Nephron (organoid): ENCODE data around the gene FREM1.
A peak's percentile ranks its signal among the peaks of the same experiment; 100 is the strongest.

Experiments
- H3K27ac Mint-ChIP-seq, 3 experiments: 2 replicates each; pipeline ENCODE4 v1.8.0; 2020; ENCODE audit warnings: mixed read lengths in 3 of 3, mild to moderate bottlenecking in 2 of 3, moderate library complexity in 1 of 3
- H3K27me3 Mint-ChIP-seq: 2 replicates; pipeline ENCODE4 v1.8.0; 2021; ENCODE audit warnings: low read depth, mild to moderate bottlenecking, moderate library complexity, mixed read lengths
- H3K36me3 Mint-ChIP-seq: 2 replicates; pipeline ENCODE4 v1.8.0; 2020; ENCODE audit warnings: low read depth, mixed read lengths
- H3K4me1 Mint-ChIP-seq: 2 replicates; pipeline ENCODE4 v1.8.0; 2020; ENCODE audit warnings: mixed read lengths
- H3K4me3 Mint-ChIP-seq, 3 experiments: 2 replicates each; pipeline ENCODE4 v1.8.0; 2020; ENCODE audit warnings: mild to moderate bottlenecking in 3 of 3, mixed read lengths in 3 of 3, moderate library complexity in 2 of 3
- H3K9me3 Mint-ChIP-seq: 2 replicates; pipeline ENCODE4 v1.8.0; 2020; ENCODE audit warnings: mixed read lengths
- TF ChIP-seq, protein P1 (sequence below), 3 experiments: fragments of 200-600 bp; sonication (generic); IDR thresholded peaks; one replicate each; pipeline ENCODE4 v1.5.0; 2021; ENCODE audit warnings: antibody characterized with exemption in 3 of 3; ENCODE audit not compliant: unreplicated experiment in 3 of 3

The FREM1 gene

DNA sequence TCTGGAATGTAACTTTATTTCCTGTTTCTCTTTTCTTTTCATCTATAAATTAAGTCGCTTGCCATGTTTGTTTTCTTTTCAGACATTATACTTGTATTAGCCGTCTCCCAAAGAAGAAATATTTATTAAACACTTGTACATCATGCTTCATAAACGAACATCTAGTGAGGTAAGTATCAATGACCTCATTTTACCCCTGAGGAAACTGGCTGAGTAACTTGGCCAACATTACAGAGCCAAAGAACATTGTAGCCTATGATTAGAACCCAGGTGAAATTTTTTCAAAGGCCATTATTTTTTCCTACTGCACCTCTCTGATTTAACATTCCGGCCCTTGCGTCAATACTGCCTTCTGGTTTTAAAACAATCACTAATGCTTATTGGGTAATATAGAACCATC is 4.2 kb downstream of the FREM1 start:
- peak overlapping the region in 1 of 3 experiments; percentile 92 for H3K27ac Mint-ChIP-seq

DNA sequence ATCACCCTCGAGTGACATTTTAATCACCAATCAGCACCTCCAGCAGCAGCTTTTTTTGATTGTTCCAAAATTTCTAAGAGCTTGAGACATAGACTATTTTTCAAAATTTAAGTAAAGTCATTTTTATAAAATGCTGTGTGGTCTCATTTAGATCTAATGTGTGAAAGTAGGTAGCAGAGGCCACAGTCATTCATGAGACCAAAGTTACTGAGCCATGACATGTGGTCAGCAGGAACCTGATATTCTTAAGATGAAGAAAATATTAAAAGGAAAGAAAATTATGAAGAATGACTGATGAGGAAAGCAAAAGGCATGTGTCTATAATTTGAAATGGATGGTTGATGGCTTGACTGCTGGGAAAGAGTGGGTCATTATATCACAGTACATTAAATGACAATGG is 7.2 kb downstream of the FREM1 start:
- Mint-ChIP-seq H3K27me3 (peaks cover 3% of the 10 kb centered on the region), H3K27ac (peak overlapping the region; percentile 70 to 92 (median 85)), H3K36me3 (peaks cover 40% of the 10 kb centered on the region), H3K9me3 (no peaks in the 10 kb centered on the region), H3K4me3 (no peak overlapping the region), H3K4me1 (peaks cover 74% of the 10 kb centered on the region)
- TF ChIP-seq, protein P1, sequence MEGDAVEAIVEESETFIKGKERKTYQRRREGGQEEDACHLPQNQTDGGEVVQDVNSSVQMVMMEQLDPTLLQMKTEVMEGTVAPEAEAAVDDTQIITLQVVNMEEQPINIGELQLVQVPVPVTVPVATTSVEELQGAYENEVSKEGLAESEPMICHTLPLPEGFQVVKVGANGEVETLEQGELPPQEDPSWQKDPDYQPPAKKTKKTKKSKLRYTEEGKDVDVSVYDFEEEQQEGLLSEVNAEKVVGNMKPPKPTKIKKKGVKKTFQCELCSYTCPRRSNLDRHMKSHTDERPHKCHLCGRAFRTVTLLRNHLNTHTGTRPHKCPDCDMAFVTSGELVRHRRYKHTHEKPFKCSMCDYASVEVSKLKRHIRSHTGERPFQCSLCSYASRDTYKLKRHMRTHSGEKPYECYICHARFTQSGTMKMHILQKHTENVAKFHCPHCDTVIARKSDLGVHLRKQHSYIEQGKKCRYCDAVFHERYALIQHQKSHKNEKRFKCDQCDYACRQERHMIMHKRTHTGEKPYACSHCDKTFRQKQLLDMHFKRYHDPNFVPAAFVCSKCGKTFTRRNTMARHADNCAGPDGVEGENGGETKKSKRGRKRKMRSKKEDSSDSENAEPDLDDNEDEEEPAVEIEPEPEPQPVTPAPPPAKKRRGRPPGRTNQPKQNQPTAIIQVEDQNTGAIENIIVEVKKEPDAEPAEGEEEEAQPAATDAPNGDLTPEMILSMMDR (IDR thresholded peaks at IDR 0.05; ENCODE audit: unreplicated experiment in 3 of 3): no peak

More for the DNA sequence above, 4.2 kb downstream of the FREM1 start:
- no peaks in the 10 kb centered on the region for H3K9me3 Mint-ChIP-seq
- H3K4me1 Mint-ChIP-seq: peaks cover 53% of the 10 kb centered on the region
- peak overlapping the region in 1 of 3 experiments; percentile 78 for H3K4me3 Mint-ChIP-seq
- H3K27me3 Mint-ChIP-seq: no peaks in the 10 kb centered on the region
- TF ChIP-seq, protein P1 (IDR thresholded peaks at IDR 0.05; ENCODE audit: unreplicated experiment in 3 of 3): no peak
- peaks cover 17% of the 10 kb centered on the region for H3K36me3 Mint-ChIP-seq

DNA sequence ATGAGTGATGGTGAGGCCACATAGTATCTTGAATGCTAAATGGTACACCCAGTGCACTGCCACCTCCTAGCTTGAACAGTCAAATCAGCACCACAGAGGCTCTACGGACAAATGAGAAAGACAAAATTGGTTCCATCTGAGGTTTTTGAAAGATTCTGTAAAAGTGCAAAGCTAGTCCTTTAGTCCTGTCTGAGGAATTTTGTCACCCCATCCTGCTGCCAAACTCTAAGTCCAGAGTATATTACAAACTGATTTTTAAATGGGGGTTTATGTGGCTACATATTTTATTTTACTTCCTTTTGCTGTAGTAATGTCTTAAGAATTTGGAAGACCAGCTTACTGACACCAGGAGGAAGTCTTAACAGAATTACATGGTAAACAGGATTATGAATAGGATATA is 7.7 kb downstream of the FREM1 start:
- peaks cover 3% of the 10 kb centered on the region for H3K27me3 Mint-ChIP-seq
- no peak overlapping the region for H3K4me3 Mint-ChIP-seq
- TF ChIP-seq, protein P1 (IDR thresholded peaks at IDR 0.05; ENCODE audit: unreplicated experiment in 3 of 3): no peak
- H3K27ac Mint-ChIP-seq: peak overlapping the region; percentile 70 to 92 (median 85)
- peaks cover 72% of the 10 kb centered on the region for H3K4me1 Mint-ChIP-seq
- H3K36me3 Mint-ChIP-seq: peaks cover 44% of the 10 kb centered on the region
- no peaks in the 10 kb centered on the region for H3K9me3 Mint-ChIP-seq

DNA sequence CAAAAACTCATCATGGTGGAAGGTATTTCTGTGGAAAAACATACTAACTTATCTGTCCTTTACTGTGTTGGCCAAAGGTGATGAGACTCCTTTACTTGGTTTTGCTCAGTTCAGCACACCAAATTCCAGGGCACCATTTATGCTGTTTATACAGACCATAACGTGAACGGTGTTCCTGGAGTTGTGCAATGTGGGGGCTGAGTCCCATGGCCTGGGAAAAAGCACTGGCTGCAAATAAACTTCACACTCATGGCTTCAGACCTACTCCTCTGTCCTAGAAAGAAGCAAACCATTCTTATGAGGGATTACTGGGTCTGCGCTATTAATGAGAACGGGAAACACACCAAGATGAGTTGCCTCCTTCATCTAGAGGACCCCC is 10.4 kb downstream of the FREM1 start:
- H3K27me3 Mint-ChIP-seq: peaks cover 3% of the 10 kb centered on the region
- peak overlapping the region; percentile 91 to 93 (median 92) for H3K27ac Mint-ChIP-seq
- H3K4me3 Mint-ChIP-seq: peak overlapping the region in 2 of 3 experiments; percentile 38 to 40
- peaks cover 58% of the 10 kb centered on the region for H3K36me3 Mint-ChIP-seq
- TF ChIP-seq, protein P1 (IDR thresholded peaks at IDR 0.05; ENCODE audit: unreplicated experiment in 3 of 3): no peak
- H3K4me1 Mint-ChIP-seq: peaks cover 51% of the 10 kb centered on the region
- no peaks in the 10 kb centered on the region for H3K9me3 Mint-ChIP-seq

DNA sequence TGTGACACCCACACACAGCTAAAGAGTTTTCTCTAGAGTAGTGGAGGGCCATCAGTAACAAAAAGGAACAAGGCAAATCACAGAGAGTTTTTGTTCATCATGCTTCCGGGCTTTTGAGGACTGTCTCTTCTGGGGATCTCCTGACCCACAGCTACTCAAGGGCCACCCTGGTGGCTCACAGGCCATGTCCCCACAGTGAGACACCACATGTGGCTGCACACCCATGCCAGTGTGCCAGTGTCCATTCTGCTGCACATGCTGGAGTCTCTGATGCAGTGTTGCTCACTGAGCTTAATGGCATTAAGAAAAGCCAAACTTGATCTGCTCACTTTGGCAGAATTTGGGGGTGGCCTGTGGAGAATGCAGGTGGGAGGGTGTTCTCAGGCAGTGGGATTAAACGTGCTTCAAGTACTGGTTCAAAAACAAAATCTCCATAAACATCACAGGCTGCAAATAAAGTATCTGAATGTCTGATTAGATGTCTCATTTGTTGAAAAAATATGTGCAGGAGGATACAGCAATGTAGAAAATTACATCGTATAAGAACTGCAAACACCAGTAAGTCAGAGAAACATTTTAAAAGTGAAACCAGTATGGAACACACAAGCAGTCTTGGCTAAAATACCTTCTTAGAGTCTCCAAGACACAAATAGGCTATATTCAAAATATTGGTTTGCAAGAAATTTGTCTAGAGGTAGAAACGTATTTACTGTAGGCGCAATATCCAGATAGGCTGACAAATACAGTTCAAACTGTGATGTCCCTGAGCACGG is 11.0 kb downstream of the FREM1 start:
- TF ChIP-seq, protein P1 (IDR thresholded peaks at IDR 0.05; ENCODE audit: unreplicated experiment in 3 of 3): no peak
- Mint-ChIP-seq H3K36me3 (peaks cover 60% of the 10 kb centered on the region), H3K9me3 (no peaks in the 10 kb centered on the region), H3K27me3 (peaks cover 3% of the 10 kb centered on the region), H3K27ac (peak overlapping the region; percentile 91 to 93 (median 92)), H3K4me1 (peaks cover 48% of the 10 kb centered on the region), H3K4me3 (peak overlapping the region in 2 of 3 experiments; percentile 38 to 40)

DNA sequence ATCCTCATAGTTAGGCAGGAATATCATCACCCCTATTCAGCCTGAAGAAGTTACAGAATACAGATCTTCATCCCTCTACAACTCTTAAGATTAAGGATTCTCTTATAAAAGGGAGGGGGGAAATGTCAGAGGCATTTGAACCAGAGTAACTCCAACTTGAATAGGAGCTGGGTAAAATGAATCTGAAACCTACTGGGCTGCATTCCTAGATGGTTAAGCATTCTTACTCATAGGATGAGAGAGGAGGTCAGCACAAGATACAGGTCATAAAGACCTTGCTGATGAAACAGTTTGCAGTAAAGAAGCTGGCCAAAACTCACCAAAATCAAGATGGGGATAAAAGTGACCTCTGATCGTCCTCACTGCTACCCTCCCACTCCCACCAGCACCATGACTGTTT is 14.4 kb downstream of the FREM1 start:
- TF ChIP-seq, protein P1 (IDR thresholded peaks at IDR 0.05; ENCODE audit: unreplicated experiment in 3 of 3): no peak
- Mint-ChIP-seq H3K27ac (peak overlapping the region in 1 of 3 experiments; percentile 22), H3K9me3 (peaks cover 6% of the 10 kb centered on the region), H3K4me1 (peaks cover 21% of the 10 kb centered on the region), H3K27me3 (peaks cover 3% of the 10 kb centered on the region), H3K36me3 (peaks cover 79% of the 10 kb centered on the region), H3K4me3 (no peak overlapping the region)
